ENCODE measurements around the gene SLC30A3. TPM values are rescaled to one million over a fixed set of nuclear protein-coding genes. Genes with fewer than 3 reads are reported as not detected.

Gene SLC30A3
- total and polyA plus RNA-seq, 2 of the 13 experiments (the other 11 are each of a cell fraction or from before 2014, with no cell fraction given) = 0.38 to 0.79 TPM

DNA sequence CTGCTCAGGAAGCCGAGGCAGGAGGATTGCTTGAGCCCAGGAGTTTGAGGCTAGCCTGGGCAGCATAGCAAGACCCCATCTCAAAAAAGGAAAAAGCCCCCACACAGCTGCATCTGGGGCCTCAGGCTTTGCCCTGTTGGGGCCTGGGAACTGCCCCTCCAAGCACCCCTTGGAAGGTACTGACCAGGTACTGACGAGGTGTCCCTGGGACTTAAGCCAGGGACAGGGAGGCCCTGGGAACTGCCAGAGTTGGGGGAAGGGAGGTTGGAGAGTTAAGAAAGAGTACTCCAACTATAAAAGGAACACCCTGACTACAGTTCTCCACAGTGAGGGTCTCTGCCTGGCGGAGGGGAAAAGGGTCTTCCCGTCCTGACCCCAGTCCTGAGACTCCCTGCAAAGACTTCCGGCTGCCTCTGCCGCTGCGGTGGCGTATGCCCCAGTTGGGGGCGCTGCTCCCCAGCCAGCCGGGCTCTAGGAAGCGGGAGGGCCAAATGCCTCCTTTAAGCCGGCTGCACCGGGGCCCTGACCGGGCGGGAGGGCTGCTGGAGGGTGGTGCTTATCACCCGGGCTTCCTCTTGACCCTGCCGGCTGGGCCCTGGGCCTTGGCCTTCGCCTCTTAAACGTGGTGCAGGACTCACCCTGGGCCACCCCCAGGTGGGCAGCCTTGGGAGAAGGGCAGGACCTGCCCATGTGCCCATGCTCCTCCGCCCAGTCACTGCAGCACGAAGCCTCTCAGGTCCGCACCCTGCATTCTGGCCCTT lies 12.8 kb downstream of the SLC30A3 start (continued):
- TF ChIP-seq, protein P1, sequence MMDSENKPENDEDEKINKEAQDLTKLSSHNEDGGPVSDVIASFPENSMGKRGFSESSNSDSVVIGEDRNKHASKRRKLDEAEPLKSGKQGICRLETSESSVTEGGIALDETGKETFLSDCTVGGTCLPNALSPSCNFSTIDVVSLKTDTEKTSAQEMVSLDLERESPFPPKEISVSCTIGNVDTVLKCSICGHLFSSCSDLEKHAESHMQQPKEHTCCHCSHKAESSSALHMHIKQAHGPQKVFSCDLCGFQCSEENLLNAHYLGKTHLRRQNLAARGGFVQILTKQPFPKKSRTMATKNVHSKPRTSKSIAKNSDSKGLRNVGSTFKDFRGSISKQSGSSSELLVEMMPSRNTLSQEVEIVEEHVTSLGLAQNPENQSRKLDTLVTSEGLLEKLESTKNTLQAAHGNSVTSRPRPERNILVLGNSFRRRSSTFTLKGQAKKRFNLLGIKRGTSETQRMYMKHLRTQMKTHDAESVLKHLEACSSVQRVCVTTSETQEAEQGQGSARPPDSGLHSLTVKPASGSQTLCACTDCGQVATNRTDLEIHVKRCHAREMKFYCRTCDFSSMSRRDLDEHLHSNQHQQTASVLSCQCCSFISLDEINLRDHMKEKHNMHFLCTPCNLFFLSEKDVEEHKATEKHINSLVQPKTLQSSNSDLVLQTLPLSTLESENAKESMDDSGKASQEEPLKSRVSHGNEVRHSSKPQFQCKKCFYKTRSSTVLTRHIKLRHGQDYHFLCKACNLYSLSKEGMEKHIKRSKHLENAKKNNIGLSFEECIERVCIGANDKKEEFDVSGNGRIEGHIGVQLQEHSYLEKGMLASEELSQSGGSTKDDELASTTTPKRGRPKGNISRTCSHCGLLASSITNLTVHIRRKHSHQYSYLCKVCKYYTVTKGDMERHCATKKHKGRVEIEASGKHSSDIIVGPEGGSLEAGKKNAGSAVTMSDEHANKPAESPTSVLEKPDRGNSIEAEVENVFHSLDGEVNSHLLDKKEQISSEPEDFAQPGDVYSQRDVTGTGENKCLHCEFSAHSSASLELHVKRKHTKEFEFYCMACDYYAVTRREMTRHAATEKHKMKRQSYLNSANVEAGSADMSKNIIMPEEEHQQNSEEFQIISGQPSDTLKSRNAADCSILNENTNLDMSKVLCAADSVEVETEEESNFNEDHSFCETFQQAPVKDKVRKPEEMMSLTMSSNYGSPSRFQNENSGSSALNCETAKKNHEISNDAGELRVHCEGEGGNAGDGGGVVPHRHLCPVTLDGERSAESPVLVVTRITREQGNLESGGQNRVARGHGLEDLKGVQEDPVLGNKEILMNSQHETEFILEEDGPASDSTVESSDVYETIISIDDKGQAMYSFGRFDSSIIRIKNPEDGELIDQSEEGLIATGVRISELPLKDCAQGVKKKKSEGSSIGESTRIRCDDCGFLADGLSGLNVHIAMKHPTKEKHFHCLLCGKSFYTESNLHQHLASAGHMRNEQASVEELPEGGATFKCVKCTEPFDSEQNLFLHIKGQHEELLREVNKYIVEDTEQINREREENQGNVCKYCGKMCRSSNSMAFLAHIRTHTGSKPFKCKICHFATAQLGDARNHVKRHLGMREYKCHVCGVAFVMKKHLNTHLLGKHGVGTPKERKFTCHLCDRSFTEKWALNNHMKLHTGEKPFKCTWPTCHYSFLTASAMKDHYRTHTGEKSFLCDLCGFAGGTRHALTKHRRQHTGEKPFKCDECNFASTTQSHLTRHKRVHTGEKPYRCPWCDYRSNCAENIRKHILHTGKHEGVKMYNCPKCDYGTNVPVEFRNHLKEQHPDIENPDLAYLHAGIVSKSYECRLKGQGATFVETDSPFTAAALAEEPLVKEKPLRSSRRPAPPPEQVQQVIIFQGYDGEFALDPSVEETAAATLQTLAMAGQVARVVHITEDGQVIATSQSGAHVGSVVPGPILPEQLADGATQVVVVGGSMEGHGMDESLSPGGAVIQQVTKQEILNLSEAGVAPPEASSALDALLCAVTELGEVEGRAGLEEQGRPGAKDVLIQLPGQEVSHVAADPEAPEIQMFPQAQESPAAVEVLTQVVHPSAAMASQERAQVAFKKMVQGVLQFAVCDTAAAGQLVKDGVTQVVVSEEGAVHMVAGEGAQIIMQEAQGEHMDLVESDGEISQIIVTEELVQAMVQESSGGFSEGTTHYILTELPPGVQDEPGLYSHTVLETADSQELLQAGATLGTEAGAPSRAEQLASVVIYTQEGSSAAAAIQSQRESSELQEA (CRISPR knock-in tag; IDR thresholded peaks at IDR 0.05; ENCODE audit: not compliant biosample characterization) = peak; percentile 20
- TF ChIP-seq HHEX (CRISPR knock-in tag; IDR thresholded peaks at IDR 0.05) (no peak), HNRNPLL (IDR thresholded peaks at IDR 0.05; ENCODE audit: low read depth, low read length, poor library complexity, severe bottlenecking) (peak; percentile 68)
- TF ChIP-seq, protein P2, sequence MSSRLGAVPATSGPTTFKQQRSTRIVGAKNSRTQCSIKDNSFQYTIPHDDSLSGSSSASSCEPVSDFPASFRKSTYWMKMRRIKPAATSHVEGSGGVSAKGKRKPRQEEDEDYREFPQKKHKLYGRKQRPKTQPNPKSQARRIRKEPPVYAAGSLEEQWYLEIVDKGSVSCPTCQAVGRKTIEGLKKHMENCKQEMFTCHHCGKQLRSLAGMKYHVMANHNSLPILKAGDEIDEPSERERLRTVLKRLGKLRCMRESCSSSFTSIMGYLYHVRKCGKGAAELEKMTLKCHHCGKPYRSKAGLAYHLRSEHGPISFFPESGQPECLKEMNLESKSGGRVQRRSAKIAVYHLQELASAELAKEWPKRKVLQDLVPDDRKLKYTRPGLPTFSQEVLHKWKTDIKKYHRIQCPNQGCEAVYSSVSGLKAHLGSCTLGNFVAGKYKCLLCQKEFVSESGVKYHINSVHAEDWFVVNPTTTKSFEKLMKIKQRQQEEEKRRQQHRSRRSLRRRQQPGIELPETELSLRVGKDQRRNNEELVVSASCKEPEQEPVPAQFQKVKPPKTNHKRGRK (CRISPR knock-in tag; IDR thresholded peaks at IDR 0.05) = no peak
- TF ChIP-seq, protein P3, sequence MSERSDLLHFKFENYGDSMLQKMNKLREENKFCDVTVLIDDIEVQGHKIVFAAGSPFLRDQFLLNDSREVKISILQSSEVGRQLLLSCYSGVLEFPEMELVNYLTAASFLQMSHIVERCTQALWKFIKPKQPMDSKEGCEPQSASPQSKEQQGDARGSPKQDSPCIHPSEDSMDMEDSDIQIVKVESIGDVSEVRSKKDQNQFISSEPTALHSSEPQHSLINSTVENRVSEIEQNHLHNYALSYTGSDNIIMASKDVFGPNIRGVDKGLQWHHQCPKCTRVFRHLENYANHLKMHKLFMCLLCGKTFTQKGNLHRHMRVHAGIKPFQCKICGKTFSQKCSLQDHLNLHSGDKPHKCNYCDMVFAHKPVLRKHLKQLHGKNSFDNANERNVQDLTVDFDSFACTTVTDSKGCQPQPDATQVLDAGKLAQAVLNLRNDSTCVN (CRISPR knock-in tag; IDR thresholded peaks at IDR 0.05; ENCODE audit: borderline replicate concordance) = peak; percentile 51; the same call in 1 of the 2 replicates
- TF ChIP-seq, protein P4, sequence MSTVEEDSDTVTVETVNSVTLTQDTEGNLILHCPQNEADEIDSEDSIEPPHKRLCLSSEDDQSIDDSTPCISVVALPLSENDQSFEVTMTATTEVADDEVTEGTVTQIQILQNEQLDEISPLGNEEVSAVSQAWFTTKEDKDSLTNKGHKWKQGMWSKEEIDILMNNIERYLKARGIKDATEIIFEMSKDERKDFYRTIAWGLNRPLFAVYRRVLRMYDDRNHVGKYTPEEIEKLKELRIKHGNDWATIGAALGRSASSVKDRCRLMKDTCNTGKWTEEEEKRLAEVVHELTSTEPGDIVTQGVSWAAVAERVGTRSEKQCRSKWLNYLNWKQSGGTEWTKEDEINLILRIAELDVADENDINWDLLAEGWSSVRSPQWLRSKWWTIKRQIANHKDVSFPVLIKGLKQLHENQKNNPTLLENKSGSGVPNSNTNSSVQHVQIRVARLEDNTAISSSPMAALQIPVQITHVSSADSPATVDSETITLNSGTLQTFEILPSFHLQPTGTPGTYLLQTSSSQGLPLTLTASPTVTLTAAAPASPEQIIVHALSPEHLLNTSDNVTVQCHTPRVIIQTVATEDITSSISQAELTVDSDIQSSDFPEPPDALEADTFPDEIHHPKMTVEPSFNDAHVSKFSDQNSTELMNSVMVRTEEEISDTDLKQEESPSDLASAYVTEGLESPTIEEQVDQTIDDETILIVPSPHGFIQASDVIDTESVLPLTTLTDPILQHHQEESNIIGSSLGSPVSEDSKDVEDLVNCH (CRISPR knock-in tag; IDR thresholded peaks at IDR 0.05) = no peak
- TF ChIP-seq, protein P5, sequence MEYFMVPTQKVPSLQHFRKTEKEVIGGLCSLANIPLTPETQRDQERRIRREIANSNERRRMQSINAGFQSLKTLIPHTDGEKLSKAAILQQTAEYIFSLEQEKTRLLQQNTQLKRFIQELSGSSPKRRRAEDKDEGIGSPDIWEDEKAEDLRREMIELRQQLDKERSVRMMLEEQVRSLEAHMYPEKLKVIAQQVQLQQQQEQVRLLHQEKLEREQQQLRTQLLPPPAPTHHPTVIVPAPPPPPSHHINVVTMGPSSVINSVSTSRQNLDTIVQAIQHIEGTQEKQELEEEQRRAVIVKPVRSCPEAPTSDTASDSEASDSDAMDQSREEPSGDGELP (IDR thresholded peaks at IDR 0.05; ENCODE audit: borderline replicate concordance, low read depth) = peak; percentile 52; the same call in 1 of the 2 replicates
